G401.6 (cell line): Measurements from ENCODE around the gene CCL5.

Source experiments
- FAIRE-seq: peaks from 2 replicates; lab custom pipeline; 2012; peaks lifted over from hg19 to GRCh38; lab: Jason Lieb, UNC

CCL5 gene

DNA sequence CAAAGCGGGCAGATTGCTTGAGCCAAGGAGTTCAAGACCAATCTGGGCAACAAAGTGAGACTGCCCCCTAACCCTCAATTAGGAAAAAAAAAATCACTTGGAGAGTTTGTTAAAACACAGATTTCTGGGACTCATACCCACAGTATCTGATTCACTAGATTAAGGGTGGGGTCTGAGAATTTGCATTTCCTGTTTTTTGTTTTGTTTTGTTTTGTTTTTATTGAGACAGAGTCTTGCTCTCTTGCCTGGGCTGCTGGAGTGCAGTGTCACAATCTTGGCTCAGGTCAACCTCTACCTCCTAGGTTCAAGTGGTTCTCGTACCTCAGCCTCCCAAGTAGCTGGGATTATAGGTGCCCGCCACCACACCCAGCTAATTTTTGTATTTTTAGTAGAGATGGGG is 12.6 kb downstream of the CCL5 start:
- no peak for FAIRE-seq

- no peak for FAIRE-seq
These were observed 13.7 kb downstream of the CCL5 start for GRCh38 chr17:35866341-35866950.

GRCh38 chr17:35865412-35866340 is 14.5 kb downstream of the CCL5 start:
- FAIRE-seq = no peak

- no peak for FAIRE-seq
These were observed 15.3 kb downstream of the CCL5 start for GRCh38 chr17:35864853-35865252.

- no peak for FAIRE-seq
These were observed 23.6 kb downstream of the CCL5 start for GRCh38 chr17:35856603-35857002.

- FAIRE-seq = no peak
These were observed 24.2 kb downstream of the CCL5 start for GRCh38 chr17:35855965-35856364.

DNA sequence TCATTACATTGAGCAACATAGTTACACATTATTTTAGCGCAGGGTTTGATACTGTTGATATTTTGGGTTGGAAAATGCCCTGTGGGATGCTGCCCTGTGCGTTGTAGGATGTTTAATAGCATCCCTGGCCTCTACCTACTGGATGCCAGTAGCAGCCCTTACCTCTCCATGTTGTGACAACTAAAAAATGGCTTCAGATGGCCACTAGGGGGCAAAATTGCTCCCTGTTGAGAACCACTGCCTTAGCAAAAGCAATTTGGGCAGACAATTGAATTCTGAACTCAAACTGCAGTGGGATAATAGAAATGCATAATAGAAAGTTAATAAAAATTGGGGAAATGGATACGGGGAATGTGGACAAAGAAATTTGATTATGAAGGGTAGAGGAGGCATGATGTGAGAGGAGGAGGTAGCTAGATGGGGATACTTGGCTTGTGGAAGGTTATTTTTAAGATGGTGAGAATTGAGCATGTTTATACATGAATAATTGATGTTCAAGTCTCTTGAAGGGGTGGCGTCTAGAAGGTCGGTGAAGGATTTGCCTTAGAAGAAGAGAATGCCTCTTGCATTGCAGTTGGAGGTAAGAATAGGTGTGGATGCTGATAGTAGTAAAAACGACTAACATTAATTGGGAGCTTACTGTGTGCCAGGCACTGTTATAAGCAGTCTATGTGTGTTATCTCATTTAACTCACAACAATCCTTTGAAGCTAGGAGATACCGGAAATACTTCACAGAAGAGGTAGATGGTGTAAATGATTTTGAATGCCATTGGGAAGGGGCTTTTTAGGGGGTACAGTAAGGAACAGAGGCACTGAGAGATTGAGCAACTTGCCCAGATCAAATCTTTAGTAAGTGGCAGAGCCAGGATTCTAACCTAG is 30.5 kb downstream of the CCL5 start:
- no peak for FAIRE-seq

DNA sequence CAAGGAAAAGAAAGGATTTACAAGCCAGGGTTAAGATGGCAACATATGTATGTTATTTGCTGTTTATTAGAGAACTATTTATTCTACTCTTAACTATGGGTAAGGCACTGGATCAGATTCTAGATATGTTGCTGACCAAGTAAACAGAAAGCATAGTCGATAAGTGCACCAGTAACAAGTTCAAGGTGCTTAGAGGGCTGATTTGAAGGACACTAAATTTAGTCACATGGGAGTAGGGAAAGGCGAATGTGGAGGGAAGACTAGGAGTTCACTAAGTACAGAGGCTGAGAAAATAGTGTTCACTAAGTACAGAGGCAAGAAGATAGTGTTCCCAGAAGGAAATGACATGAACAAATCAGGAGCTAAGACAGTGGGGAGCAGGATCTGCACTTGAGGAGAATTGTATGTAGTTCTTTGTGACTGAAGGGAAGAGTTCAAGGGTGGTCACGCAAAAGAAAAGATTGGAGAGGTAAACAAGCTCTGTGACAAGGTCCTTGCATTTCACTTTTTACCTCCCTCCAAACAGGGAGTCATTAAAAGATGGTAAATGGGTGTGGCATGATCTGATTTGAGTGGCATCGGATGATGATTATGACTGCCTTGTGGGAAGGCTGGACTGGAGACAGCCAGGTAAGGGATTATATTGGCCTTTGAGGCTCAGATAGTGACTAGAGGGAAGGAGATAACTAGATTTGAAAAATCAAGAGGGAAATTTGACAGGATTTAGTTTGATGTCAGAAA is 32.4 kb downstream of the CCL5 start:
- no peak for FAIRE-seq

DNA sequence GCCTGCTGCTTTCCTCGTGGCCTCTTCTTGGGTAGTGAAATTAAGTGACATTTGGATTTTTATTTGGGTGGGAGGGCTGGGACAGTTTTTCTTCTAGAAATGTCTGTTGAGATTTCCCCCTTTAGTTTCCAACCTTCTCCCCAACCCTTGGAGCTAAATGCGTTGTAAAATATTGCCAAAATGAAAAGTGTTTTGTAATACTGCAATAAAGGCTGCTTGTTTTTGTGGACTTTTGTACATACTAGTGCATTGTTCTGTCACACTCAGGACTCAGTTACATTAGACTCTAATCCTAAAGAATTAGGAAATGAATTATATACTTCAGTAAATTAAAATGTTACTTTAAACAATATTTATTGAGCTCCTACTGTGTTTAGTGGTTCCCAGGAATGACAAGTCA is 33.2 kb downstream of the CCL5 start:
- FAIRE-seq = no peak

GRCh38 chr17:35846055-35846809 is 33.9 kb downstream of the CCL5 start:
- no peak for FAIRE-seq

DNA sequence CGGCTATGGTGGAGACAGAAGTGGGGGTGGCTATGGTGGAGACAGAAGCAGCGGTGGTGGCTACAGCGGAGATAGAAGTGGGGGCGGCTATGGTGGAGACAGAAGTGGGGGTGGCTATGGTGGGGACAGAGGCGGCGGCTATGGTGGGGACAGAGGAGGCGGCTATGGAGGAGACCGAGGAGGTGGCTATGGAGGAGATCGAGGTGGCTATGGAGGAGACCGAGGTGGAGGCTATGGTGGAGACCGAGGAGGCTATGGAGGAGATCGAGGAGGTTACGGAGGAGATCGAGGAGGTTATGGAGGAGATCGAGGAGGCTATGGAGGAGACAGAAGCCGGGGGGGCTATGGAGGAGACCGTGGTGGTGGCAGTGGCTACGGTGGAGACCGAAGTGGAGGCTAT is 35.6 kb downstream of the CCL5 start:
- FAIRE-seq = no peak

DNA sequence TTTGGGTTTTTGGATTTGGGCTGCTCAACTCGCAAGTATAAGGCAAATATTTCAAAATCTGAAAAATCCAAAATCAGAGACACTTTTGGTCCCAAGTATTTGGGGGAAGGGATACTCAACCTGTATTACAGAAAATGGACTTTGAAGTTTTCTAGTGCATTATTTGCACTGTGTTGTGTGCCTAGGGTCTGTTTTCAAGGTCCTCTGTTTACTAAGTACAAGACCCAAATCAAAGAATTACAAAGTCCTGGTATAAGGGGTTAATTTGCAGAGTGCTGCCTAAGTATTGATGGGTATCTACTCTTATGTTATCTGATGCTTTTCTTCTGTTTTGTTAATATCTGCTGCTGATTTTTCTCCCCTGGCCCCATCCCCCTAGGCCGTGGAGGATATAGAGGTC is 36.5 kb downstream of the CCL5 start:
- FAIRE-seq = no peak

- no peak for FAIRE-seq
These were observed 37.9 kb downstream of the CCL5 start for GRCh38 chr17:35842239-35842638.

DNA sequence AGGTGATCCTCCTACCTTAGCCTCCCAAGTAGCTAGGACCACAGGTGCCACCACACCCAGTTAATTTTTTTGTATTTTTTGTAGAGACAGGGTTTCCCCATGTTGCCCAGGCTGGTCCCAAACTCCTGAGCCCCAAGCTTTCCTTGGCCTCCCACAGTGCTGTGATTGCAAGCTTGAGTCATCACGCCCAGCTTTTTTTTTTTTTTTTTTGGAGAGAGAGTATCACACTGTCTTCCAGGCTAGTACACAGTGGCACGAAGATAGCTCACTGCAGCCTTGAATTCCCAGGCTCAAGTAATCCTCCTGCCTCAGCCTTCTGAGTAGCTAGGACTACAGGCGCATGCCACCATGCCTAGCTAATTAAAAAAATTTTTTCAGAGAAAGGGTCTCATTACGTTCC is 38.7 kb downstream of the CCL5 start:
- no peak for FAIRE-seq

- no peak for FAIRE-seq
These were observed 39.1 kb downstream of the CCL5 start for GRCh38 chr17:35841101-35841500.

DNA sequence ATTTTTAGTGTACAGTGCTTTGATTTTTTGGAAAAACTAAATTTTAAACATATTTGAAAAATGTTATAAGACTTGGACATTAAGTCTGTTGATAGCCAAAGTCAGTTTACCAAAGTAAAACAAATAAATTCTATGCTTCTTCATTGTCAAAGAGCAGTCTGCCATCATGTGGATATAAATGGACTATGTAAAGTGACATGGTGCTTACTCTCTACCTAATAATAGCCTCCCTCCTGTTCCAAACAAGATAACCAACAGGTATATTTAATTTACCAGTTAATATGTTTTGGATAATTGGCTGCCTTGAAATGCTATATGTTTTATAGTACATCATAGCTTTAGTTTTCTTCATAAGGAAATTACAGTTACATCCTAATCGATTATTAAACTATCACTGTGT is 55.0 kb downstream of the CCL5 start:
- FAIRE-seq = no peak
